Smooth muscle cell (in vitro differentiated cells): ENCODE measurements around the gene TCF7L2. TPM values are rescaled to one million over a fixed set of nuclear protein-coding genes. Genes with fewer than 3 reads are reported as not detected.

ENCODE experiments used
- DNase-seq: peaks from one replicate; lab custom pipeline; 2025; ENCODE audit not compliant: unreplicated experiment; lab: John Stamatoyannopoulos, UW
- H2AFZ ChIP-seq: fragments of 200-600 bp; sonication (generic); 2 replicates; pipeline ENCODE4 v1.6.0; 2016; ENCODE audit warnings: antibody characterized with exemption, low read depth, mild to moderate bottlenecking
- H3F3A ChIP-seq: fragments of 200-600 bp; sonication (generic); 2 replicates; pipeline ENCODE4 v1.6.0; 2017; ENCODE audit warnings: antibody characterized with exemption, low read depth
- H3K27ac ChIP-seq: fragments of 200-600 bp; sonication (generic); 2 replicates; pipeline ENCODE4 v1.5.1; 2016; ENCODE audit warnings: low read depth, mild to moderate bottlenecking
- H3K27me3 ChIP-seq: fragments of 200-600 bp; sonication (generic); 2 replicates; pipeline ENCODE4 v1.6.1; 2016; ENCODE audit warnings: low read depth, mild to moderate bottlenecking
- H3K36me3 ChIP-seq: fragments of 200-600 bp; sonication (generic); 2 replicates; pipeline ENCODE4 v1.5.1; 2016; ENCODE audit warnings: low read depth
- H3K4me1 ChIP-seq: fragments of 200-600 bp; sonication (generic); 2 replicates; pipeline ENCODE4 v1.5.1; 2016; ENCODE audit warnings: low read depth
- H3K4me2 ChIP-seq: fragments of 200-600 bp; sonication (generic); 2 replicates; pipeline ENCODE4 v1.6.0; 2016; ENCODE audit warnings: mild to moderate bottlenecking
- H3K4me3 ChIP-seq: fragments of 200-600 bp; sonication (generic); 2 replicates; pipeline ENCODE4 v1.5.1; 2016; ENCODE audit warnings: mild to moderate bottlenecking
- H3K79me2 ChIP-seq: fragments of 200-600 bp; sonication (generic); 2 replicates; pipeline ENCODE4 v1.6.0; 2016; ENCODE audit warnings: low read depth, mild to moderate bottlenecking
- H3K9ac ChIP-seq: fragments of 200-600 bp; sonication (generic); 2 replicates; pipeline ENCODE4 v1.6.0; 2016; ENCODE audit warnings: low read depth
- H3K9me3 ChIP-seq: fragments of 200-600 bp; sonication (generic); replicated peaks from 2 replicates; pipeline ENCODE4 v1.5.1; 2016; ENCODE audit warnings: low read depth
- H4K20me1 ChIP-seq: fragments of 200-600 bp; sonication (generic); 2 replicates; pipeline ENCODE4 v1.6.0; 2016; ENCODE audit warnings: low read depth
- CTCF ChIP-seq: fragments of 200-600 bp; sonication (generic); IDR thresholded peaks from 2 replicates; pipeline ENCODE4 v1.5.1; 2017; ENCODE audit warnings: borderline replicate concordance, mild to moderate bottlenecking, antibody characterized with exemption; ENCODE audit not compliant: insufficient read depth, poor library complexity, severe bottlenecking
- WGBS: methylation state at CpG from one replicate; pipeline ENCODE4 v1.1.7; 2016; ENCODE audit warnings: low lambda C conversion rate; 5-methylcytosine and 5-hydroxymethylcytosine counted together
- polyA plus RNA-seq: library from polyadenylated mRNA; unstranded; fragments of >200 nt; fragmentation: Nextera tagmentation; extraction: Ambion mirVana; gene quantifications from 2 replicates; pipeline ENCODE4 v1.2.1, GENCODE V29; 2016
- total RNA-seq: library from RNA; depleted of rRNA; stranded (reverse); fragments of >200 nt; gene quantifications from 2 replicates; pipeline ENCODE4 v1.2.3, GENCODE V29; 2014

TCF7L2 gene
- total and polyA plus RNA-seq, 2 experiments from 2014 or later: 14.6 to 17.7 TPM

- peaks cover 56% of the 10 kb centered on the region for H3K79me2 ChIP-seq
- no peaks in the 10 kb centered on the region for H3K27me3 ChIP-seq
- no peak for TF ChIP-seq CTCF
- DNase-seq: no peak
- H3F3A ChIP-seq: peaks cover 33% of the 10 kb centered on the region
- 83% methylated on average over 10 of the region's 10 CpGs for WGBS
- no peak overlapping the region for H2AFZ ChIP-seq
- H3K9ac ChIP-seq: no peak overlapping the region
- H3K9me3 ChIP-seq: no peaks in the 10 kb centered on the region
- no peaks in the 10 kb centered on the region for H3K36me3 ChIP-seq
- H3K4me3 ChIP-seq: no peak overlapping the region
- no peak overlapping the region for H3K4me2 ChIP-seq
- peaks cover 37% of the 10 kb centered on the region for H4K20me1 ChIP-seq
- H3K4me1 ChIP-seq: peaks cover 71% of the 10 kb centered on the region
- H3K27ac ChIP-seq: no peak overlapping the region
Observed at GRCh38 chr10:113053091-113053490, 103.0 kb downstream of the TCF7L2 start.

- 53% methylated on average over 5 of the region's 5 CpGs for WGBS
Observed at GRCh38 chr10:113053881-113054280, 103.8 kb downstream of the TCF7L2 start.

GRCh38 chr10:113055458-113055857, 105.4 kb downstream of the TCF7L2 start:
- peak overlapping the region; percentile 87 for H3K27ac ChIP-seq
- H3K36me3 ChIP-seq: no peaks in the 10 kb centered on the region
- peaks cover 43% of the 10 kb centered on the region for H4K20me1 ChIP-seq
- H3K79me2 ChIP-seq: peaks cover 40% of the 10 kb centered on the region
- H3K9me3 ChIP-seq: no peaks in the 10 kb centered on the region
- H3K4me2 ChIP-seq: peak overlapping the region; percentile 61
- H3K4me3 ChIP-seq: no peak overlapping the region
- no peak for DNase-seq
- peaks cover 78% of the 10 kb centered on the region for H3K4me1 ChIP-seq
- 61% methylated on average over 1 of the region's 1 CpG for WGBS
- H3K27me3 ChIP-seq: no peaks in the 10 kb centered on the region
- TF ChIP-seq CTCF: no peak
- peak overlapping the region; percentile 42 for H3K9ac ChIP-seq
- H3F3A ChIP-seq: peaks cover 37% of the 10 kb centered on the region
- H2AFZ ChIP-seq: no peak overlapping the region

More at GRCh38 chr10:113053881-113054280, 103.8 kb downstream of the TCF7L2 start:
- Histone ChIP-seq H3K27me3 (no peaks in the 10 kb centered on the region), H3K4me1 (peaks cover 71% of the 10 kb centered on the region), H2AFZ (no peak overlapping the region), H3K4me2 (peak overlapping the region; percentile 46), H3K9ac (no peak overlapping the region), H3F3A (peaks cover 37% of the 10 kb centered on the region), H4K20me1 (peaks cover 39% of the 10 kb centered on the region), H3K36me3 (no peaks in the 10 kb centered on the region), H3K79me2 (peaks cover 55% of the 10 kb centered on the region), H3K4me3 (no peak overlapping the region), H3K9me3 (no peaks in the 10 kb centered on the region), H3K27ac (peak overlapping the region; percentile 46)
- no peak for DNase-seq
- no peak for TF ChIP-seq CTCF

- Histone ChIP-seq H3K4me2 (peak overlapping the region; percentile 61), H3K27ac (peak overlapping the region; percentile 87), H2AFZ (no peak overlapping the region), H3K36me3 (no peaks in the 10 kb centered on the region), H3K4me1 (peaks cover 83% of the 10 kb centered on the region), H3K79me2 (peaks cover 38% of the 10 kb centered on the region), H3K27me3 (no peaks in the 10 kb centered on the region), H3K9me3 (no peaks in the 10 kb centered on the region), H3F3A (peaks cover 34% of the 10 kb centered on the region), H4K20me1 (peaks cover 37% of the 10 kb centered on the region), H3K9ac (peak overlapping the region; percentile 42), H3K4me3 (no peak overlapping the region)
- WGBS: 7% methylated on average over 5 of the region's 5 CpGs
- no peak for DNase-seq
- no peak for TF ChIP-seq CTCF
Observed at GRCh38 chr10:113056030-113056429, 106.0 kb downstream of the TCF7L2 start.
